HG03460 (cell line): ENCODE results near the gene SLC5A10.

Experiments
- ATAC-seq: cut with Tn5 transposase; IDR thresholded peaks from one replicate; pipeline ENCODE4 v1.9.1; 2021; ENCODE audit not compliant: unreplicated experiment

SLC5A10 gene

GRCh38 chr17:18963126-18964017 is 11.4 kb downstream of the SLC5A10 start:
- no peak for ATAC-seq

GRCh38 chr17:18964018-18964351 is 12.0 kb downstream of the SLC5A10 start:
- no peak for ATAC-seq

DNA sequence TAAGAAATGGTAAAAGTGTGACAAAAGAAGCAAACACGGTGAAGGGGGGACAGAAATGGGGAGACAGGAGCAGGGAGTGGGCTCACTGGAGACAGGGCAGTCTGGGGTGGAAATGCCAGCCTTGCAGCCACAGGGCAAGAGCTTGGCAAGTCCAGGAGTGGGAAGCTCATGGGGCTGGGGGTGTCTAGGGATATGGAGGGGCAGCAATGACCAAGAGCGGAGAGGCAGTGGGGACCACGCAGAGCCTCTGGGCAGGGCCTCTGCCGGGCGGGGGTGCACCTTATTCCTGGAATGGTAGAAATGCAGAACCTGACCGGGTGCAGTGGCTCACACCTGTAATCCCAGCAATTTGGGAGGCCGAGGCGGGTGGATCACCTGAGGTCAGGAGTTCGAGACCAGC is 12.6 kb downstream of the SLC5A10 start:
- no peak for ATAC-seq

DNA sequence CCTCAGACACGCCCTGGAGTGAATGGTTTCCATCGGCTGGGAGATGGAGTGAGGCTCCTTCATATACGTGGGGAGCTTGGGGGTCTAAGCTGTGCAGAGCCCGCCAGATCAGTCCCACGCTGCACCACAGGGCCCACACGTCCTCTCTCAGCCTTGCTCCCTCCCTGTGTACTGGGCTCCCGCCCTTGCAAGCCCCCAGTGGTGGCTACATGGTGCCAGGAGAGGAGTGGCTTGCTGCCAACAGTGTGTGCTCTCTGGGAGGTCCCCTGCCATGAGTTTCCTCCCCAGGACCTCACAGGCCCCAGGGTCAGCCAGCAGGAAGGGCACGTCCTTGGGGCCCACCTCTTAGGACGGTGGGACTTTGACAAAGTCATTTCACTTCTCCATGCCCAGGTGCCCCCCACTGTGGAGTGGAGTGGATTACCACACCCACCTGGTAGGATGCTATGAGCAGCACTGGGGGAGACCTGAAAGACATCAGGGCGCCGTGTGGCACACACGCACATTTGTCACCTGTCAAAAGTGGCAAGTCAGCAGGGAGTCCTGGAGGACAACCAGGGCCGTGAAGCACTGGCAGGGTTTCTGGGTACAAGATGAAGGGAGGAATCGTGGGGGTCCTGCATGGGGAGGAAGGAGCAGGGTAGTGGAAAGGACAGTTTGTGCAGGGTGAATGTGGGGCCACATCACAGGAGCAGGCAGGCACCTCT is 13.7 kb downstream of the SLC5A10 start:
- no peak for ATAC-seq

DNA sequence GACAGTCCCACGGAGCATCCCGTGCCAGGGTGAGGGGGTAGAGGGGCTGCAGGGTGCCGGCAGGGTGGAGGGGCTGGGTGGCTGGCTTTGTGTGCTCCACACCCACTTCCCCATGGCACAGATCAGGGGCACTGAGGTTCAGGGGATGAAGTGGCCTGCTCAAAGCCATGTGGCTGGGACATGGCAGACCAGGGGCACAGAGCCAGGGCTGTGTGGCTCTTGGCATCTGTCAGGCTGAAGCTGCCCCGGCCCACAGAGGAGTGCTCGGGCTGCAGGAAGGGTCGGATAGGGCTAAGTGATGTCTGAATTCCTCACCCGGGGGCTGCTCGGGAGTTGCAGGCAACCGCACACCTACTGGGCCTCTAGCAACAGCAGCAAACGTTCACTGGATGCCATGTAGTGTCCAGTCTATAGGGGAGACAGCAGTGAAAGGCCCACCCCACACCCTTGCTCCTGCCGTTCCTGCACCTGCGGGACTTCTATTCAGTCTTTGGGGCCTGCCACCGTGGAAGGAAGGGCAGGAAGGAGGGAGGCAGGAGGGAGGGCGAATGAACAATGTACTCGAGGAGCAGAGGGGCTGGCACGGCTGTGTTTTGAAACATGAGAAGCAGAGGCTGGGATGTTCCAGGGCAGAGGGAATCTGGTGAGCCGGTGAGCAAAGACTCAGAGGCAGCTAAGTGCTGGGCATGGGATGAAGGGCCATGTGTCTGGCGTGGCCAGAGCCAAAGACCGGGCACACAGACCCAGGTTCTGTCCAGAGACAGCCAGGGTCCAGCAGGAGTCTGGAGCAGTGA is 15.1 kb downstream of the SLC5A10 start:
- no peak for ATAC-seq

DNA sequence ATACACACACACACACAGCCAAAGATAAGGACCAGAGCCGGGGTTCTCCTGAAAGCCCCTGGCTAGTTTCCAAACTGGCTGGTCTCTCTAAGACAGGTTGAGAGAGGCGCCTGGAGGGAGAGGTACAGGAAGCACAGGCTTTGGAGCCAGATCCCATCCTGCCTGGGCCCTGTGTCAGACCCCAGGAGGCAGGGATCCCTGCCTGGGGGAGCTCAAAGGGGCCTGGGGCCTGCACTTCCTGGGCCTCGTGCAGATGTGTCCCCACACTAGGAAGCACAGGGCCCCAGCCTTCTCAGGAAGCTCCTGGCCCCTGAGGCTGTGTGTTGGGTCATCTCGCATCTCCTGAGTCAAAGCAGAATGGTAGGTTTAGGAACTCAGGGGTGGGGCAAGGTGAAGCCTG is 16.0 kb downstream of the SLC5A10 start:
- ATAC-seq, result no peak

DNA sequence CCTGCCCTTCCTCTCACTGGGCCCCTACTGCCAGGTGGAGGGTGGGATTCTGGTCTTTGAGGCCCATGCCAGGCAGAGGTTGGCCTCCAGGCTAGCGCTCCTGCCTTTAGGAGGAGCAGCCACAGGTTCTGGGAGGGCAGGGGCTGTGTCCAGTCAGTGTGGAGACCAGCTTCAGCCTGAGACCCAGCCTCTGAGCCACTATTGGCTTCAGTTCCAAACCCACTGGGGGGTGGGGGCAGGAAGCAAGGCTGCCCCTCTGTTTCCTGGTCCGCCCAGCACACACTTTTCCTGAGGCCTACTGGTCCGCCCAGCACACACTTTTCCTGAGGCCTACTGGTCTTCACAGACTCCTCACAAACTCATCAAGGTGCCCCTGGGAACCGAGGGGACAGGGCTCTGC is 16.4 kb downstream of the SLC5A10 start:
- no peak for ATAC-seq

- ATAC-seq, result no peak
Measured at GRCh38 chr17:18968945-18969887, 17.3 kb downstream of the SLC5A10 start.

GRCh38 chr17:18970582-18971480 is 18.9 kb downstream of the SLC5A10 start:
- no peak for ATAC-seq

DNA sequence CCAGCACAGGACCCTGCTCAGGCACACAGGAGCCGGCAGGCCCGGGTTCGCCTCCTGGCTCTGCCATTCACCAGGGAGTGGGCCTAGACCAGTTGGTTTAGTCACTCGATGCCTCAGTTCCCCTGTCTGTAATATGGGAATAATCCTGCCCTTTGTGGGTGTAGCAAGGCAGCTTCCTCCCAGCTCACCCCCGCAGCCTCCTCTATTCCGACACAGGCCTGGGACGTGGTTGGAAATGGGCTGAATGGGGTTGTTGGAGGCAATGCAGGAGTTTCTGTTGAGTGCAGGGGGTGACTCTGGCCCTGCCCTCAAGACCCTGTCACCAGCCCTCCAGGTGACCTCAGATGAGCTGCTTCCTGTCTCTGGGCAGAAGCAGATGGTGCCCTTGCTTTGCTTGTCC is 19.8 kb downstream of the SLC5A10 start:
- ATAC-seq, result no peak

DNA sequence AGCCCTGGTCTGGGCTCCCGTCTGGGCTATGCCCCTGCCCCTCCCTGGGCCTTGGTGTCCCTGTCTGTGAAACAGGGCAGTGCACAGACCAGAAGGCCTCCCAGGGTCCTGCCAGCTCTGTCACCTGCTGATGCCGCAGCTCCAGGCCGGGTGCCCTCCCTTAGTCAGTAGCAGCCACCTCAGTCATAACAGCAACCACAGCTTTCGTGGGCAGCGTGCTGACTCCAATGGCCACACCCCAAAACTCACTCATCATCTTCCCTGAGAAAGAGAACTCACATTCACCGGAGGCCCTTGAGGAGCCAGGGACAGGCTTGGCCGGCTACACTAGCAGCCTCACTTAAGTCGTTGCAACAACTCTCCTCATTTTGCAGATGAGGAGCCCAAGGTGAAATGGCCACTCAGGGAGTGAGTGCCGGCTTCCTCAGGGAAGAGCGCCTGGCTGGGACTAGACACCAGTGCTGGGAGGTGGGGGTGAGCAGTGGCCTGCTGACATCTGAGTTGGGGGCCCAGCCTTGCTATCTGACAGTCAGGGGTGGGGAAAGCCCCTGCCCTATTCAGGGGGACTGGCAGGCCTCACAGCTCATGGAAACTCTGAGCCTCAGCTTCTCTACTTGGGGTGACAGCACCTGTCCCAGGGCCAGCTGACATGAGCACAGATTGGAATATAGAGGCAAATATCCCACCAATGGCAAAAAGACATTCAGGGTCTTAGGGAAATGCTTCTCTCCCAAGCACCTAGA is 22.6 kb downstream of the SLC5A10 start:
- ATAC-seq, result no peak

DNA sequence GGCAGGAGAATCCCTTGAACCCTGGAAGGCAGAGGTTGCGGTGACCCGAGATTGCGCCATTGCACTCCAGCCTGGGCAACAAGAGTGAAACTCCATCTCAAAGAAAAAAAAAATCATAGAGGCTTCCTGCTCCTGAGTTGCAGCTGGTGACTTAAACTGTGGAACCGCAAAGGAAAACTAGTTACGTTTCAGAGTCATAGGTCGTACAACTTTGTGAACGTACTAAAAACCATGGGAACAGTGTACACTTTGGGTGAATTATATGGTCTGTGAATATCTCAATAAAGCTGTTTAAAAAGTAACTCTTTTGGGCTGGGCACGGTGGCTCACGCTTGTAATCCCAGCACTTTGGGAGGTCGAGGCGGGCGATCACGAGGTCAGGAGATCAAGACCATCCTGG is 23.6 kb downstream of the SLC5A10 start:
- ATAC-seq, result no peak

- ATAC-seq, result no peak
Measured at GRCh38 chr17:18976201-18976600, 24.2 kb downstream of the SLC5A10 start.

- no peak for ATAC-seq
Measured at GRCh38 chr17:18977021-18977420, 25.1 kb downstream of the SLC5A10 start.

GRCh38 chr17:18977646-18978045 is 25.7 kb downstream of the SLC5A10 start:
- ATAC-seq, result no peak

DNA sequence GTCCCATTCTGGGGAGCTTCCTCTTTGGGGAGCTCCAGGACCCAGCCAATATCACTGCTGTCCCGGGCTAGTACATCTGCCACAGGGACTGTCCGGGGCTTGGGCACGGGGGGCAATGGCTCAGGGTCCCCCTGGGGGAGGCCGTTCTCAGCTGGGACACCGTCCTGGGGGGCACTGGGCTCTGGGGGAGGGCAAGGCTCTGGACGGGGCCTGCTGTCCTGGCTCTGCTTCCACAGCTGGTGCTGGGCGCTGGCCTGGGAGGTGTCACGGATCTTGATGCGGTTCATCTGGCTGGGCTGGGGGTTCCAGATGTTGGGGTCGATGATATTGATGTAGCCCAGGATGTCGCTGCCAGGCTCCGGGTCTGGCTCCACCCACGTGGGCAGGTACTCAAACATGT is 26.1 kb downstream of the SLC5A10 start:
- no peak for ATAC-seq

DNA sequence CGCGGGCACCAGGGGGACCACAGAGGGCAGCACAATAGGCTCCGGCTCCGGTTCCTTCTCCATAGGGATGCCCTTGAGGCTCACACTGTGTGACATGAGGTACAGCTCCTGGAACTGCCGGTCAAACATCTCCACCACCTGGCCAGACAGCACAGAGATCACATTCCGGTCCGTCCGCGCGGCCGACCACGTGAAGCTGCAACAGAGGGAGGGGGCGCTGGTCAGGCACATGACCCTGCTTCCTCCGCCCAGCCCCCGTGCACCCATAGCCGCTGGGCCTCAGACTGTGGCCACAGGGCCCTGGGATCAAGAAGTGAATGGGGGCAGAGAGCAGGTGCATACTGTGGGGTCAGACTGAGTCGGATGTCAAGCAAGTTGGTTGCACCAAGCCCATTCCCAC is 26.7 kb downstream of the SLC5A10 start:
- ATAC-seq, result no peak

- ATAC-seq, result no peak
Measured at GRCh38 chr17:18980682-18981334, 28.8 kb downstream of the SLC5A10 start.

- ATAC-seq, result no peak
Measured at GRCh38 chr17:18981335-18981641, 29.3 kb downstream of the SLC5A10 start.
